COLO668 (cell line): ENCODE results near the gene GRM3.

Experiments used
- DNase-seq: peaks from one replicate; lab custom pipeline; 2025; ENCODE audit not compliant: unreplicated experiment; lab: John Stamatoyannopoulos, UW

Gene GRM3

DNA sequence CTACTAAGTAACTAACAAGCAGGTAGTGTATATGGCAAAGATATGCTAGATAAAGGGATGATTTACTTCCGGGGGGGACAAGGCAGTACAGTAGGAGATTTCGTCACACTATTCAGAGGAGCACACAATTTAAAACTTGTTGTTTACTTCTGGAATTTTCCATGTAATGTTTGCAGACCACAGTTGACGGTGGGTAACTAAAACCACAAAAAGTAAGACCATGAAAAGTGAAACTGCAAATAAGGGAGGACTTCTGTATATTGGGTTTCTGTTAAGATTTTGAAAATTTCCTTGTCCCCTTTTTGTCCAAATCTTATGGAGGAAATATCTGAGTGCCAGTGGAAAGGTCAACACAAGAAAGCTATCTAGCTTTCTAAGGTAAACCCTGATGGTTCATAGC is 245.8 kb downstream of the GRM3 start:
- DNase-seq = no peak

DNA sequence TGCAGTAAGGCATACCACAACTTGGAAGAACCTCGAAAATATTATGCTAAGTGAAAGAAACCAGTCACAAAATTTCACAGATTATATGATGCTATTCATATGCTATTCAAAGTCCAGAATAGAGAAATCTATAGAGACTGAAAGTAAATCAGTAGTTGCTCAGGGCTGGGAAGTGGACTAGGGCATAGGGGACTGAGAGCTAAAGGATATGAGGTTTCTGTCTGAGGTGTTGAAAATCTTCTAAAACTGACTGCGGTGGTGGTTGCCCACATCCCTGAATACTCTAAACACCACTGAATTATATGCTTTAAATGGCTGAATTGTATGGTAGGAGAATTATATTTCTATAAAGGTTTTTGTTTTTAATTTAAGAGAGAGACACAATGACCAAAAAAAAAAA is 254.5 kb downstream of the GRM3 start:
- no peak for DNase-seq

DNA sequence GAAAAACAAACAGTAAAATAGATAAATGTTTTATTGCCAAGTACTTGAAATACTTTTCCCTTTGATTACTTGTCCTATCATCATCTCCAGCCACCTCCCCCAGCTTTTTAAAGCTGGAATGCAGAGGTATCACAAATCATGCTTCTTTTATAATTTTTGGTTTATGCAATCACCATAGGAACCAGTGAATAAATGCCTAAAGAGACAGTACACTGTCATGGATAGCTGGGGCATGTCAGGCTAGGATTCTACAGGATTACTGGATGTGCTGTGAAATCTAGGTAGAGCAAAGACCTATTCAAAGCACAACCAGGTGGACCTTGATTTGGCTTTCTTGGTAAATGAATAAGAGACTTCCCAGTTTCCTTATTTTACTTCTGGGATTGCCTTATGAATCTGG is 257.2 kb downstream of the GRM3 start:
- no peak for DNase-seq

DNA sequence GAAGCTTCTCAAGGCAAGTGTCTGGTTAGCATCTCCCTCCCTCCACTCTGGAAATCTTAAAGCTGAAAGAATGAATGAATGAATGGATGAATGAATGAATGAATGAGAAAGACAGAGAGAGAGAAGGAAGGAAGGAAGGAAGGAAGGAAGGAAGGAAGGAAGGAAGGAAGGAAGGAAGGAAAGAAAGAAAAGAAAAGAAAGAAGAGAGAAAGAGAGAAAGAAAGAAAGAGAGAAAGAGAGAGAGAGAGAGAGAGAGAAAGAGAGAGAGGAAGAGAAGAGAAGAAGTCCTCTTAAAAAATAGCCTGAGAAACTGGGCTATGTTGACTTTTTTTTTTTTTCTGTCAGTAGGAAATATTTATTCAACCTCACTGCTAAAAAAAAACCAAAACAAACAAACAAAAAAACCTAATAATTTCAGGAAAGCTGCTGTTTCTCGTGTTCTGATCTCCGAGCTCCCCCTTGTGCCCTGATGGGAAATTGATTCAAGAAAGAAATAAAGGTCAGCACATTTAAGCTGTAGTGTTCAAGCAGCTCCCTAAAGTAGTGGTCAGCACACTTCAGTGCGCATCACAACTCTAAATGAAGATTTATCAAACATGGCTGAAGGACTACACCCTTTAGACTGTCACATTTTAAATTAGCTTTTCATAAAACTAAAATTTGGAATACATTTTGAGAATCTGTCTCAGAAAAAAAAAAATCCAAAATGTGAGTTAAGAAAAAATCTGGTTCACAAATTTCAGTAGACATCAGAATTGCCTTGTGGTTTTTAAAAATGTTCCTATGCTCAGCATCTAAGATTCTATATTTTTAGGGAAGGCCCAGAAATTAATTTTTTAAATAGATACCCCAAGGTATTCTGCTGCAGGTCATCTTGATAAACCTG is 261.5 kb downstream of the GRM3 start:
- DNase-seq = peak; percentile 11

DNA sequence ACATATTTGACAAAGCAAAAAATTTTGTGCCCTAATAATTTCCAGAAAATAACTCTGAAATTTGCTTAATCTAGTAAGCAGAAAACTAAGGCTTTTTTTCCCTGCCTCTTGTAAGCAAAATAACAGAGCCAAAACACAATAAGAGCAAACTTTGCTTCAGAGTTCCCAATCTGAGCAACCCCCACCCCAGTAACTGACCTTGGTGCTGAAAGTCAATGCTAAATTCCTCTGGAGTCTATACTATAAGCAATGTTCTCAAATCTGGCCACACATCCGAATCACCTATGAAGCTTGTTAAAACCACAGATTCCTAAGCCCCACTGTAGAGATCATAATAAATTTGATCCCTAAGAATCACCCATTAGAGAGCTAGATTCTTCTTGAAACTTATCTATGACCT is 265.2 kb downstream of the GRM3 start:
- no peak for DNase-seq

DNA sequence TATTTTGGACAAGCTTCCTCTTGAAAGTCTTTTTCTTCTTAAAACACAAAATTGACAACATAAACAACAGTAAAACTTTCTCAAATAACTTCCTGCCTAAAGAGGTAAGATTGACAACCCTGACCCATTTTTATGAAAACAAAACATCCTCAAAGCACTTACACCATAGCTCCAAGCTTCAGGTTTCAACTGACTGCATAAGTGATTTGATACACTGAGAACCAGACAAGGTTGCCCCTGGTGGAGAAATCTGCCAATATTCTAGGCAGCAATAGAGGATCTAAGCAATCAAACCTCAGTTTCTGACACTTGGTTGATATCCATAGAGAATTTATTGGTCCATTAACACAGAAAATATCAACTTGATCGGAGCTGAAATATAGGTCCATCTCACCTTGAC is 267.9 kb downstream of the GRM3 start:
- no peak for DNase-seq

DNA sequence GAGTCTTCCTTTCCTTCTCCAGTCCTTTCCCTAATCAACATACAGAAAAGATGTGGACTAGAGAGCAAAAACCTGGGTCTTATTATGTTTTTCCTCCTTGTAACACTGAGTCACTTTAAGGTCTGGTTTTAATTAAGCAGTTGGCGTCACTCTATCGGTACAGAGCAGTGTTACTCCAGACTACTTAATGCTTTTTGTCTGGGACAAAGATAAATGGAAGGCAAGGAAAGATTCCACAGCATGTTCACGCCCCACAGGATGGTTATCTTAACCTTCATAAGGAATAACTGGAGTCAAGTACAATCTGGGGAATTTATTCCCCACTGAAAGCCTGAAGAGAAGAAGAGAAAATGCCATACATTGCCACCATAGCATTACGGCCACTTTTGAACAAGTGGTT is 270.0 kb downstream of the GRM3 start:
- DNase-seq = no peak
